Middle frontal gyrus (tissue), 1 donor: ENCODE measurements around the gene ABCA9.
"Not testable (repeated sequence)": the region's sequence is repeated elsewhere in the genome, so short reads cannot be mapped to it uniquely, and the experiment has no call there.

Source experiments
- DNase-seq: peaks from one replicate; pipeline ENCODE4 v3.0.0-alpha.2; 2015; ENCODE audit warnings: low spot score; ENCODE audit errors: extremely low spot score

ABCA9 gene

GRCh38 chr17:69060822-69061221 is at the start of gene ABCA9:
Gene ABCA9 (minus strand): TSS chr17:69060927. CDS start chr17:69051126, 9,801 bp downstream.
- DNase-seq, result no peak

GRCh38 chr17:69105907-69106730 is 45.4 kb upstream of the ABCA9 start:
- no peak for DNase-seq

- no peak for DNase-seq
Measured at GRCh38 chr17:69103557-69104233, 43.0 kb upstream of the ABCA9 start.

- DNase-seq, result no peak
Measured at GRCh38 chr17:69098625-69099024, 37.9 kb upstream of the ABCA9 start.

GRCh38 chr17:69096541-69096940 is 35.8 kb upstream of the ABCA9 start:
- DNase-seq, result no peak

GRCh38 chr17:69093995-69094394 is 33.3 kb upstream of the ABCA9 start:
- DNase-seq, result no peak

- no peak for DNase-seq
Measured at GRCh38 chr17:69093279-69093789, 32.6 kb upstream of the ABCA9 start.

GRCh38 chr17:69090365-69090764 is 29.6 kb upstream of the ABCA9 start:
- DNase-seq, result no peak

- no peak for DNase-seq
Measured at GRCh38 chr17:69088643-69089200, 28.0 kb upstream of the ABCA9 start.

- no peak for DNase-seq
Measured at GRCh38 chr17:69086641-69087040, 25.9 kb upstream of the ABCA9 start.

GRCh38 chr17:69084911-69085310 is 24.2 kb upstream of the ABCA9 start:
- no peak for DNase-seq

GRCh38 chr17:69082696-69083095 is 22.0 kb upstream of the ABCA9 start:
- no peak for DNase-seq

- no peak for DNase-seq
Measured at GRCh38 chr17:69078864-69079263, 18.1 kb upstream of the ABCA9 start.

- DNase-seq, result no peak
Measured at GRCh38 chr17:69075823-69076222, 15.1 kb upstream of the ABCA9 start.

GRCh38 chr17:69073392-69073791 is 12.7 kb upstream of the ABCA9 start:
- not testable (repeated sequence) for DNase-seq

- DNase-seq, result not testable (repeated sequence)
Measured at GRCh38 chr17:69072803-69073256, 12.1 kb upstream of the ABCA9 start.

GRCh38 chr17:69071233-69071586 is 10.5 kb upstream of the ABCA9 start:
- not testable (repeated sequence) for DNase-seq

GRCh38 chr17:69070378-69071232 is 9.9 kb upstream of the ABCA9 start:
- not testable (repeated sequence) for DNase-seq

GRCh38 chr17:69069226-69069750 is 8.6 kb upstream of the ABCA9 start:
- no peak for DNase-seq

GRCh38 chr17:69067274-69068047 is 6.7 kb upstream of the ABCA9 start:
- DNase-seq, result no peak
